ENCODE data around the gene RIT2.

Gene RIT2

DNA sequence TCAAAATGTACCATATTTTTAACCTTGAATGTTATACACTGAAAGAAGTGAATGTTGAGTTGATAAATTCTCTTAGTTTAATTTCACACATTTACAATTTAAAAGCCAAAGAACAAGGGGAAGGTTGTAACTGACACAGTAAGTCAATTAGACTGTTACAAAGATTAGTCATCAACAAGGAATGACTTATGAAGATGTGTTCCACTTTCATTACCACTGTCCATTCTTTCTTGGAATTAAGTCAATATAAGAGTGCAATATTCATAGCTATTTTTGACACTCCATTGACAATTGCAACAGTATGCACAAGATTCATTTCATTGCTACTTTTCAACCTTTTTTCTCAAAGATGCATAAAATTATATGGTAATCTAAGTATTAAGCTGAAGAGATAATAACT lies 291.3 kb downstream of the RIT2 start:
- Histone ChIP-seq H3K27me3 (ENCODE audit: insufficient read depth, low read depth) (no peaks in the 10 kb centered on the region), H3K4me2 (no peak overlapping the region), H2AFZ (ENCODE audit: low read depth) (no peak overlapping the region), H3K4me3 (IDR thresholded peaks at IDR 0.05; ENCODE audit: insufficient read depth, low read depth, low read length) (no peak overlapping the region), H3K27ac (no peak overlapping the region), H3K9ac (no peak overlapping the region), H3K4me1 (ENCODE audit: low read depth, poor library complexity, severe bottlenecking) (no peaks in the 10 kb centered on the region), H4K20me1 (ENCODE audit: insufficient read depth) (no peaks in the 10 kb centered on the region), H3K79me2 (ENCODE audit: insufficient read depth, low read depth) (no peaks in the 10 kb centered on the region), H3K36me3 (ENCODE audit: insufficient read depth) (no peaks in the 10 kb centered on the region)
- TF ChIP-seq, protein P1, sequence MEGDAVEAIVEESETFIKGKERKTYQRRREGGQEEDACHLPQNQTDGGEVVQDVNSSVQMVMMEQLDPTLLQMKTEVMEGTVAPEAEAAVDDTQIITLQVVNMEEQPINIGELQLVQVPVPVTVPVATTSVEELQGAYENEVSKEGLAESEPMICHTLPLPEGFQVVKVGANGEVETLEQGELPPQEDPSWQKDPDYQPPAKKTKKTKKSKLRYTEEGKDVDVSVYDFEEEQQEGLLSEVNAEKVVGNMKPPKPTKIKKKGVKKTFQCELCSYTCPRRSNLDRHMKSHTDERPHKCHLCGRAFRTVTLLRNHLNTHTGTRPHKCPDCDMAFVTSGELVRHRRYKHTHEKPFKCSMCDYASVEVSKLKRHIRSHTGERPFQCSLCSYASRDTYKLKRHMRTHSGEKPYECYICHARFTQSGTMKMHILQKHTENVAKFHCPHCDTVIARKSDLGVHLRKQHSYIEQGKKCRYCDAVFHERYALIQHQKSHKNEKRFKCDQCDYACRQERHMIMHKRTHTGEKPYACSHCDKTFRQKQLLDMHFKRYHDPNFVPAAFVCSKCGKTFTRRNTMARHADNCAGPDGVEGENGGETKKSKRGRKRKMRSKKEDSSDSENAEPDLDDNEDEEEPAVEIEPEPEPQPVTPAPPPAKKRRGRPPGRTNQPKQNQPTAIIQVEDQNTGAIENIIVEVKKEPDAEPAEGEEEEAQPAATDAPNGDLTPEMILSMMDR (conservative IDR thresholded peaks at IDR 0.05; ENCODE audit: low read depth, low read length) = no peak

DNA sequence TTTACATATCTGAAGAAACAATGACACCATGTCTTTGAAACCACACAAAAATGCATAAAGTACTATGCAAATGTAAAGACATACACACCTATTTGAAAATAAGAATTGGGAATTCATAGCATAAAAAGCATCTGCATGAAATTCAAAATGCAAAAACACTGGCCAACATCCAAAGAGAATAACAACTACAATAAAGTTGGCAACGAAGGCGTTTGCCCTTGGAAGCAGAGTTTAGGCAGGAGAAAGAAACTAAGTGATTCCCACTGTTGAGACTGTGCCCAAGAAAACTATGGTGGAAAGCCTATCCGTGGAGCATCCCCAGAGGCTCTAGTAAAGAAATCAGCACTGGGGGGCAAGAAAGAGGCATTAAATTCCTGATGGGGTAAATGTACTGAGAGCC lies 292.8 kb downstream of the RIT2 start:
- no peak overlapping the region for H3K4me3 ChIP-seq (IDR thresholded peaks at IDR 0.05; ENCODE audit: insufficient read depth, low read depth, low read length)
- H3K27ac ChIP-seq = no peak overlapping the region
- H3K79me2 ChIP-seq (ENCODE audit: insufficient read depth, low read depth) = no peaks in the 10 kb centered on the region
- no peak overlapping the region for H3K4me2 ChIP-seq
- no peaks in the 10 kb centered on the region for H4K20me1 ChIP-seq (ENCODE audit: insufficient read depth)
- H2AFZ ChIP-seq (ENCODE audit: low read depth) = no peak overlapping the region
- no peak overlapping the region for H3K9ac ChIP-seq
- TF ChIP-seq, protein P1 (conservative IDR thresholded peaks at IDR 0.05; ENCODE audit: low read depth, low read length) = no peak
- no peaks in the 10 kb centered on the region for H3K4me1 ChIP-seq (ENCODE audit: low read depth, poor library complexity, severe bottlenecking)
- no peaks in the 10 kb centered on the region for H3K36me3 ChIP-seq (ENCODE audit: insufficient read depth)
- H3K27me3 ChIP-seq (ENCODE audit: insufficient read depth, low read depth) = no peaks in the 10 kb centered on the region

DNA sequence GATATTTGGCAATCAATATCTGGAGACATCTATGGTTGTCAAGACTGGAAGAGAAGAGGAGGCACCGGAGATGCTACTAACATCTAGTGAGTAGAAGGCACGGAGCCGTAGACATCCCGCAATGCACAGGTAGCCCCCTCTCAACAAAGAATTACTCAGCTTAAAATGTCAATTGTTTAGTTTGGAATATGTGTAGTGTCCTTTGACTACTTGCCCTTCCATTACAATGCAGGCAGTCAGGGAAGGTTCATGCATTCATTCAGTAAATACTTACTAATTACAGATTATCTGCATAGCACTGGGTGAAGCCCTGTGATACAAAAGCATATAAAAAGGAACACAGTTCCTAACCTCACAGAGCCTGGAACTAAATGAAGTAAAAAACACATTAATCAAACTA lies 294.0 kb downstream of the RIT2 start:
- Histone ChIP-seq H3K4me1 (ENCODE audit: low read depth, poor library complexity, severe bottlenecking) (no peaks in the 10 kb centered on the region), H2AFZ (ENCODE audit: low read depth) (no peak overlapping the region), H3K4me3 (IDR thresholded peaks at IDR 0.05; ENCODE audit: insufficient read depth, low read depth, low read length) (no peak overlapping the region), H3K9ac (no peak overlapping the region), H3K79me2 (ENCODE audit: insufficient read depth, low read depth) (no peaks in the 10 kb centered on the region), H3K36me3 (ENCODE audit: insufficient read depth) (no peaks in the 10 kb centered on the region), H4K20me1 (ENCODE audit: insufficient read depth) (no peaks in the 10 kb centered on the region), H3K27ac (no peak overlapping the region), H3K4me2 (no peak overlapping the region), H3K27me3 (ENCODE audit: insufficient read depth, low read depth) (no peaks in the 10 kb centered on the region)
- TF ChIP-seq, protein P1 (conservative IDR thresholded peaks at IDR 0.05; ENCODE audit: low read depth, low read length) = no peak

DNA sequence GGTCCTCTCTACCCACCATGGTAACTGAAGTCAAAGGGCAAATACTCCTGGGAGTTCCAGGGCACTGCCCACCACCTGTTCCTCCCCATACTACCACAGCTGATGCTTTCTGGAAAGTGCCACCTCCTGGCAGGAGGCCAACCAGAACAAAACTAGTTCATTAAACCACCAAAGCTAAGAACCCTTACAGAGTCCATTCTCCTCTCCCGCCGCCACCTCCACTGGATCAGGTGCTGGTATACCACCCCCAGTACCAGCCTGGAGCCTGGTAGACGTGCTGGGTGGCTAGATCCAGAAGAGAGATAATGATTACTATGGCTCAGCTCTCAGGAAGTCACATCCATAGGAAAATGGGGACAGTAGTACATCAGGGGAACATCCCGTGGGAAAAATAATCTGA lies 300.9 kb downstream of the RIT2 start:
- Histone ChIP-seq H2AFZ (ENCODE audit: low read depth) (no peak overlapping the region), H3K4me3 (IDR thresholded peaks at IDR 0.05; ENCODE audit: insufficient read depth, low read depth, low read length) (no peak overlapping the region), H3K4me2 (no peak overlapping the region), H3K79me2 (ENCODE audit: insufficient read depth, low read depth) (no peaks in the 10 kb centered on the region), H3K9ac (no peak overlapping the region), H4K20me1 (ENCODE audit: insufficient read depth) (no peaks in the 10 kb centered on the region), H3K4me1 (ENCODE audit: low read depth, poor library complexity, severe bottlenecking) (no peaks in the 10 kb centered on the region), H3K27ac (no peak overlapping the region), H3K27me3 (ENCODE audit: insufficient read depth, low read depth) (no peaks in the 10 kb centered on the region), H3K36me3 (ENCODE audit: insufficient read depth) (no peaks in the 10 kb centered on the region)
- TF ChIP-seq, protein P1 (conservative IDR thresholded peaks at IDR 0.05; ENCODE audit: low read depth, low read length) = no peak

DNA sequence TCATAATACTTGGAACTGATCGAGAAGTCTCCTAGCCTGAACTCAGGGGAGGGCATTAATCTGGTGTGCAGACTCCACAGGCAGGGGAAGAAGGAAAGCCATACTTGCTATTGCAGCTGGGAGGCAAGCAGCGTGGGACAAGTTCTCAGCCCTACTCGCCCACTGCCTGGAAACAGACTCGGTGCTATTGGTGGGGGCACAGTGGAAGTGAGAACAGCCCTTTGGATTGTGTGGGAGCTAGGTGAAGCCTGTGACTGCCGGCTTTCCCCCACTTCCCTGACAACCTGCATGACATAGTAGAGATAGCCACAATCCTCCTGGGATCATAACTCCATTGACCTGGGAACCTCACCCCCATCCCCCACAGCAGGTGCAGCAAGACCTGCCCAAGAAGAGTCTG lies 301.3 kb downstream of the RIT2 start:
- Histone ChIP-seq H3K27ac (no peak overlapping the region), H4K20me1 (ENCODE audit: insufficient read depth) (no peaks in the 10 kb centered on the region), H3K36me3 (ENCODE audit: insufficient read depth) (no peaks in the 10 kb centered on the region), H3K4me1 (ENCODE audit: low read depth, poor library complexity, severe bottlenecking) (no peaks in the 10 kb centered on the region), H3K27me3 (ENCODE audit: insufficient read depth, low read depth) (no peaks in the 10 kb centered on the region), H3K4me3 (IDR thresholded peaks at IDR 0.05; ENCODE audit: insufficient read depth, low read depth, low read length) (no peak overlapping the region), H3K4me2 (no peak overlapping the region), H3K9ac (no peak overlapping the region), H2AFZ (ENCODE audit: low read depth) (no peak overlapping the region), H3K79me2 (ENCODE audit: insufficient read depth, low read depth) (no peaks in the 10 kb centered on the region)
- TF ChIP-seq, protein P1 (conservative IDR thresholded peaks at IDR 0.05; ENCODE audit: low read depth, low read length) = no peak

Measured in KMS-11 (cell line).